ENCODE data around the gene RBBP5.
"Not testable (repeated sequence)": the region's sequence is repeated elsewhere in the genome, so short reads cannot be mapped to it uniquely, and the experiment has no call there.

Gene RBBP5, protein sequence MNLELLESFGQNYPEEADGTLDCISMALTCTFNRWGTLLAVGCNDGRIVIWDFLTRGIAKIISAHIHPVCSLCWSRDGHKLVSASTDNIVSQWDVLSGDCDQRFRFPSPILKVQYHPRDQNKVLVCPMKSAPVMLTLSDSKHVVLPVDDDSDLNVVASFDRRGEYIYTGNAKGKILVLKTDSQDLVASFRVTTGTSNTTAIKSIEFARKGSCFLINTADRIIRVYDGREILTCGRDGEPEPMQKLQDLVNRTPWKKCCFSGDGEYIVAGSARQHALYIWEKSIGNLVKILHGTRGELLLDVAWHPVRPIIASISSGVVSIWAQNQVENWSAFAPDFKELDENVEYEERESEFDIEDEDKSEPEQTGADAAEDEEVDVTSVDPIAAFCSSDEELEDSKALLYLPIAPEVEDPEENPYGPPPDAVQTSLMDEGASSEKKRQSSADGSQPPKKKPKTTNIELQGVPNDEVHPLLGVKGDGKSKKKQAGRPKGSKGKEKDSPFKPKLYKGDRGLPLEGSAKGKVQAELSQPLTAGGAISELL

GRCh38 chr1:205121660-205122488 is at the start of gene RBBP5:
Gene RBBP5, minus strand, starts transcription at chr1:205121978. Its CDS starts 105 bp downstream, at chr1:205121873.
- DNase-seq (ENCODE audit: low read depth in 2 of 2), result peak; percentile 95

GRCh38 chr1:205171369-205171768 is 49.6 kb upstream of the RBBP5 start:
- DNase-seq (ENCODE audit: low read depth in 2 of 2), result no peak

DNA sequence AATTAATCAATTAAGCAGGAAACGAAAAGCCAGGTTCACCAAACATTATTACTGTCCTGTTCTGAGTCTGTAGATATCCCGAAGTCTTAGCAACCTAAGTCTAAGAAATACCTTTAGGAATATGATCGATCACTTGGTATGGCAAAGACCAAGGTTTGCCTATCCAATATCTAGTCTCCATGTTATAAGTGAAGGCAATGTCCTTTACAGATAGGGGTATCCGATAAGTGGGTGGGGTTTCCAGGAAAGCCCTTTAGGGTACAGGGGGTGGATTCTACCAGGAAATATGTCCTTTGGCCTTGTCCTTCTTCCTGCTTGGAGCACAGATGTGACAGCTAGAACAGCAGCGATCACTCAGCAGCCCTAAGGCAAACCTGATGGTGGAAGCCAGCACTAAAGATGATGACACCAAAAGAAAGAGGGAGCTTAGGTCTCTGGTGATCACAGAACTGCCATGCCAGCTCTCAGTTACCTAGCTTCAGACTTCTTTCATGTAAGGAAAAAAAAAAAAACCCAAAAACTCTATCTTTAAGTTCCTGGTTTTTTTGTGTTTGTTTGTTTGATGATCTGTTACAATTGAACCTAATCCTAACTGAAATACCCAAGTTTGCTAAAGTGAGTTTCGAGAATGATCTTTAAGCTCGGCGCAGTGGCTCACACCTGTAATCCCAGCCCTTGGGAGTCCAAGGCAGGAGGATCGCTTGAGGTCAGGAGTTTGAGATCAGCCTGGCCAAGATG is 48.9 kb upstream of the RBBP5 start:
- DNase-seq (ENCODE audit: low read depth in 2 of 2), result no peak

- no peak for DNase-seq (ENCODE audit: low read depth in 2 of 2)
Measured at GRCh38 chr1:205169248-205169647, 47.5 kb upstream of the RBBP5 start.

- no peak for DNase-seq (ENCODE audit: low read depth in 2 of 2)
Measured at GRCh38 chr1:205168291-205168690, 46.5 kb upstream of the RBBP5 start.

DNA sequence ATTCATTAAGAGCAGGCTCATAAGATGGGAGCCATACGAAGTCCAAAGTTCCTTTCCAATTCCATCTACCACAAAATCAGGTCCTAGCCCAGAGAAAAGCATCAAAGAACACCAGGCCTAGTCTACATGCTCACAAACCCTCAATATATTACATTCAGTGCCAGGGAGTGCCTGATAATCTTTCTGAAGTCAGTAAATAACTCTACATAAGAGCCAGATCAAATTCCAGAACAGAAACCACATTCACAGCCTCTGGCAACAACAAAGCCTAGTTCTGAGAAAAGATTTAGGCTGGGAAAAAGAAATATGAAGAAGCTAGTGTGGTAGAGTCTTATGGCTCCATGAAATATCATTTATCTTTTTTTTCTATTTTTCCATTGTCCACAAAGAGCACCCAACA is 40.5 kb upstream of the RBBP5 start:
- DNase-seq (ENCODE audit: low read depth in 2 of 2), result no peak

DNA sequence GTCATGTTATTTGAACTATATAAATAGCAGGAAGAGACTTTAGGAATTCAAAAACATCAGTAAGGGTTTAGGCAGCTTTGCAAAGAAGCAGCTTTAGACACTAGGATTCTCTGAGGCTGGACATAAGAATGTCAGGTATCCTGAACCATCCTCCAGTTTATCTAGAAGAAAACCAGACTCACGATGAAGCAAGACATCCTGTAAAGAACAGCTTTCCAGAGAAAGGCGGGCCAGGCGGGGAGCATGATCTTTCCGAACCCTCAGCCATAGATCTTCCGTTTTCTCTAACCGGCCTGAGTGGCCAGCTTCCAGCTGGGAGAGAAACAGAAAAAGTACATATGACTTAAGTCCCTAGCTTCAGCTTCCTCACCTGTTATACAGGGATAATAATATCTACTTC is 39.3 kb upstream of the RBBP5 start:
- no peak for DNase-seq (ENCODE audit: low read depth in 2 of 2)

DNA sequence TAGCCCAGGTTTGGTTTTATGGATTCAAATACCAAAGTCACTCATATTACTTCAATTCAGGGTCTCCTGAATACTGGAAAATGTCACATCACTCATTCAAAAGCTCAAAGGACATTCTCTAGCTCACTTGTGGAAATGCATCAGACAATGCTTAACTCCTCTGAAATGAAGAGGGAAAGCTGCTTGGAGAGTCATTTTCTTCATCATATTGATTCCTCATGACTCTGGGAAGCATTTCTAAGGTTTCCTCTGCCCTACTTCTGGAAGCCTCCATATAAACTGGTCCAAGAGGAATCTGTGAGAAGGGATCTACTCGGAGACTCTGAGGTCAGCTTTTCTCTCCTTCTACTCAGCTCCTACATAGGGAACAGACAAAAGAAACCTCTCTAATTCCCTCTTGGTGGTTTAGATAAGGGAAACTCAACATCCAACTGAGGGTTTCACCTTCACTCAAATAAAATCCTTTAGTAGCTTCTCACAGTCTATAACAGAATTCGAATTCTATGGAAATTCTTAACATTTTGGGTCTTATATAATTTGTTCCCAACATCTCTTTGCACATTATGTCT is 36.4 kb upstream of the RBBP5 start:
- DNase-seq (ENCODE audit: low read depth in 2 of 2), result no peak

DNA sequence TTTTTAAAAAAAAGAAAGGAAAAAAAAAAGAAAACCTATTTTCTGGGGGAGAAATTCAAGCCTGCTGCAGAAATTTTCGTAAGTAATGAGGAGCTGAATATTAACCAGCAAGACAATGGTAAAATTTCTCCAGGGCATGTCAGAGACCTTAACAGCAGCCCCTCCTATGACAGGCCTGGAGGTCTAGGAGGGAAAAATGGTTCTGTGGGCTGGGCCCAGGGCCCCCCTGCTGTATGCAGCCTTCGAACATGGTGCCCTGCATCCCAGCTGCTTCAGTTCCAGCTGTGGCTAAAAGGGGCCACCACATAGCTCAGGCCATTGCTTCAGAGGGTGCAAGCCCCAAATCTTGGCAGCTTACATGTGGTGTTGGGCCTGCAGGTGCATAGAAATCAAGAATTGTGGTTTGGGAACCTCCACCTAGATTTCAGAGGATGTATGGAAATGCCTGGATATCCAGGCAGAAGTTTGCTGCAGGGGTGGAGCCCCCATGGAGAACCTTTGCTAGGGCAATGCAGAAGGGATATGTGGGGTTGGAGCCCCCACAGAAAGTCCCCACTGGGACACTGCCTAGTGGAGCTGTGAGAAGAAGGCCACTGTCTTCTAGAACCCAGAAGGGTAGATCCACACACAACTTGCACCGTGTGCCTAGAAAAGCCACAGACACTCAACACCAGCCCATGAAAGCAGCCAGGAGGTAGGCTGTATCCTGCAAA is 34.0 kb upstream of the RBBP5 start:
- DNase-seq (ENCODE audit: low read depth in 2 of 2), result not testable (repeated sequence)

DNA sequence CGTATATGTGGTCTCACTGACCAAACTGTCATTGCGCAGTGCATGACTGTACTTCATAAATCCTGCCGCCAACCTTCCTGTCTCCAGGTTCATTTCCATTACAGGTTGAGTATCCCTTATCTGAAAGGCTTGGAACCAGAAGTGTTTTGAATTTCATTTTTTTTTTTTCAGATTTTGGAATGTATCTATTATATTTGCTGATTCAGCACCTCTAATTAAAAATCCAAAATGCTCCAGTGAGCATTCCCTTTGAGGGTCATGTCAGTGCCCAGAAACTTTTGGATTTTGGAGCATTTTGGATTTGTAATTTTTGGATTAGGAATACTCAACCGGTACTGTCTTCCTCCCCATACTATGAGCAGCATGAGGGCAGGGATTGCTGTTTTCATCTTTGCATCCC is 30.7 kb upstream of the RBBP5 start:
- no peak for DNase-seq (ENCODE audit: low read depth in 2 of 2)

GRCh38 chr1:205150651-205151428 is 29.1 kb upstream of the RBBP5 start:
- no peak for DNase-seq (ENCODE audit: low read depth in 2 of 2)

DNA sequence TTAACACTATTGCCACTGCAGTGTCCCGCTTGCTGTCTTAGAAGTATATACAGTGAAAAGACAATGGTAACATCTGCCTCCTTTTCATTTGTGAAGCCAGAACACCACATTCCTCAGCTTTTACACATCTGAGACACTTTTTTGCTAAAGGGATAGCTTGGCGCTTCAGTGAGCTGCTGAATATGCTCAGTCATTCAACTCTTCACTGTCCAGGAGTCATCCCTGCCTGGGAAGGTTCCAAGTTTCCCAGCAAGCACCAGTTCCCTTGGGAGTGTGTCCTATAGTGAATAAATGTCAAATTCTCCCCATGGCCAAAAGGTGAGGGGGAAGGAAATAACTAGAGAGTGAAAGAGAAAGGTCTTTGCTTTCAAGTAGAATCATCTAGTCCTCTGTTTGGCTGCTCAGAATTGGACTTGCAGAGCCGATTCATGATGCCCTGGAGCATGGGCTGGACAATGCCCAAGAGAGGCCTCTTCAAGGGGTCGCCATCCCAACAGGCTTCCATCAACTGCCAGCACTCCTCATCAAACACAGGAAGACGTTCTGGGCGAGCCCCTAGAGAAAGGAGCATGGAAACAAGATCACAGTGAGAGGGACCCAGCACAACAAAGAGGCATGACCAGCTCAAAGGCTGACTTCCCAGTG is 25.5 kb upstream of the RBBP5 start:
- DNase-seq (ENCODE audit: low read depth in 2 of 2), result peak; percentile 47 to 58

- peak; percentile 54 to 57 for DNase-seq (ENCODE audit: low read depth in 2 of 2)
Measured at GRCh38 chr1:205144751-205145150, 23.0 kb upstream of the RBBP5 start.

GRCh38 chr1:205144046-205144720 is 22.4 kb upstream of the RBBP5 start:
- DNase-seq (ENCODE audit: low read depth in 2 of 2), result no peak

GRCh38 chr1:205142102-205142469 is 20.3 kb upstream of the RBBP5 start:
- no peak for DNase-seq (ENCODE audit: low read depth in 2 of 2)

GRCh38 chr1:205141236-205142101 is 19.7 kb upstream of the RBBP5 start:
- DNase-seq (ENCODE audit: low read depth in 2 of 2), result peak; percentile 42 to 52

DNA sequence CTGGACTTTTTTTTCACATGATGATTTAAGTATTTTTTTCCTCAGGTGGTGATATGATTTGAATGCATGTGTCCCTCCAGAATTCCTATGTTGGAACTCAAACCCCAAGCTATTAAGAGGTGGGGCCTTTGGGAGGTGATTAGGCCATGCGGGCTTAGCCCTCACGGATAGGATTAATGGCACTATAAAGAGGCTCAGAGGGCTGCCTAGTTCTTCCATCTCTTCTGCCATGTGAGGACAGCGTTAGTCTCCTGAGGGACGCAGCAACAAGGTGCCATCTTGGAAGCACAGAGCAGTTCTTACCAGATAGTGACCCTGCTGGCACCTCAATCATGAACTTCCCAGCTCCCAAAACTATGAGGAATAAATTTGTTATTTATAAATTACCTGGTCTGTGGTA is 18.3 kb upstream of the RBBP5 start:
- no peak for DNase-seq (ENCODE audit: low read depth in 2 of 2)

DNA sequence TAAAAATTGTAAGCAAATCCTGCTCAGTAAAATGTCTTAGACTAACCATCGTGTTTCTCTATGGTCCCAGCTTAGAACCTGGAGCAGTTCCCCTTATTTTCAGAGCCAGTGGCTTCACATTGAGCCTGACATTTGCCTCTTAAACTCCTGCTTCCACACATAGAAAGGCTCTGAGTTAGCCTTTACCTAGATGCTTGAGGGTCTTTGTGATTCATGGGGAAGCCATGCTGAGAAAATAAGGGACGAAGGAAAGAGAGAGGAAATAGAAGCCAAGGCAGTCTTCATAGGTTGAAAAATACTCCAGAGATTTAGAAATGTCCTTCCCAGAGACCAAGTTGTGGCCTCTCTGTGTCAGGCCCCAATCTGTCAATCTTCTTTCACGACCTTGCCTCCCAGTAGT is 16.1 kb upstream of the RBBP5 start:
- no peak for DNase-seq (ENCODE audit: low read depth in 2 of 2)

Measured in fibroblast of skin of left quadriceps (primary cell).